Bone marrow (tissue), 2 donors: ENCODE data around the gene AK2.
"Not testable (repeated sequence)": the region's sequence is repeated elsewhere in the genome, so short reads cannot be mapped to it uniquely, and the experiment has no call there.

Experiments used
- DNase-seq, 2 donors: peaks; one replicate each; lab custom pipeline; 2025; lab: John Stamatoyannopoulos, UW

AK2 gene

DNA sequence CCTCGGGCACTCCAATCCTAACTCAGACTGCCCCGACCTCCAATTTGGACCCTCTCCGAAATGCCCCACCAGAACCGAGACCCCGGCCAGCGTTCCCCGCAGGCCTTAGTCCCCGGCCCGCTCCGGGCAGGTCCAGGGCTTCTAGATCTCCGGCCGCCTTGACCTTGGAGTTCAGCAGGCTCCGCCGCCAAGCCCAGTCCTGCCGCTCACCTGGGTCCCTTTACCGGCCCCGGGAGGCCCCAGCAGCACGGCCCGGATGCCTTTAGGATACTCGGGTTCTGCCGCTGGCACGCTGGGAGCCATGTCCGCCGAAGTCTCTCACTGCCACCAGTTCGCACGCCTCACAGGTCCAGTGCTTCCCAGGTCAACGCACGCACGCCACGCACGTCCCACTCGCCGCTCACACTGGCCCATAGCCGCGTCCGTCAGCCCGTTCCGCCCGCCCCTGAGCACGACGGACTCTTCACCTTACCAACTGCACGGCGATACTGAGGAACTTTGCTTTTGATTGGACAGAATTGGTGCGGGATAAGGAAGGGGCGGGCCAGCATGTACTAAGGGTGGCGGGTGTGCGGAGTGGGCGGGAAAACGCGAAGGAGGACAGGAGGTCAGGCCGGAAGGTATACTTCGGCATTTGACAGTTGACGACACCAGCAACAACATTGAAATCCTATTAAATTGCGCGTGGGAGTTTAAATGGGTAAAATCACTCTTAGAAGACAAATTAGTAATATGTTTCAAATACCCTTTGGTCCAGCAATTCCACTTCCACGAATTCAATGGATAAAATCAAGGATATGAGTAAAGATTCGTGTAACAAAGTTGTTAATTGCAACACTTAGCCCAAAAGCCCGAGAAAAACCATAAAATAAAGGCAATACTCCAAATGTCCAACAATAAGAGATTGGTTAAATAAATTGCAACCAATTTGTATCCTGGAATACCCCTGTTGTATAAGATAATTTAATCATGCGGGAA, at the start of gene AK2:
Gene AK2, minus strand, starts transcription at position 358 of the 978 bp plus-strand sequence. Its CDS starts 55 bp downstream, at position 303.
- peak; percentile 66 to 99 for DNase-seq

- DNase-seq: peak; percentile 13 to 26
Observed at GRCh38 chr1:33086384-33086850, 49.7 kb upstream of the AK2 start.

- DNase-seq: no peak
Observed at GRCh38 chr1:33085332-33085731, 48.6 kb upstream of the AK2 start.

GRCh38 chr1:33082575-33083108, 46.0 kb upstream of the AK2 start:
- no peak for DNase-seq

DNA sequence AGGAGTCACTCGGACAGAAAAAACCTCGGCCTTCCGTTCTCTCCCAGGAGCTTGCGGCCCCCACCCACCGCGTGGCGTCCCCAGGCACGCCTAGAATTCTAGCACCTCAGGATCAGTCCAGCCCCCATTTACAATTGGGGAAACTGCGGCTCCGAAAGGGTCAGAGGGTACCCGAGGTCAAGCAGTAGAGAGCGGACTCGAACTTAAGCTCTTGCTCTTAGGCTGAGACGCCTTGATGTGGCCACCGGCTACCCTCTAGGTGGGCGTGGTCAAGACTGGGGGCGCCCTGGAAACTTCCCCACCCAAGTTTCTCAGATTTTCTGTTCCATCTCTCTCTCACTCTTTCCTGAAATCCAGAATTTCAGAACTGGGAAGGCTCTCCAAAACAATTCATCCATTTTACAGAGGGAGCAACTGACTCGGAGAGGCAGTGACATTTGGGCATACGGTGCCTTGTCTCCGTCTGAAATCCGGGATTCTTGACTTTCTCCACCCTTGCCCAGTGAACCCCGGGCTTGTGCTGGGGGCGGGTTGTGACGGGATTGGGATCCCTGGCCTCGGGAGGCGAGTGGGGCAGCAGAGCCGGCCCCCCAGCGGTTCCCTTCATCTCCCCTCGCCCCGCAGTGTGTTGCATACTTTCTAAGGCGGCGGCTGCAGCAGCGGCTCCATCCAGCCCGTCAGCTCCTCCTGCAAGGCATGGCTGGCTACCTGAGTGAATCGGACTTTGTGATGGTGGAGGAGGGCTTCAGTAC, 45.0 kb upstream of the AK2 start:
- no peak for DNase-seq

GRCh38 chr1:33080885-33081553, 44.3 kb upstream of the AK2 start, which contains the start of gene AZIN2:
Gene AZIN2 (plus strand): TSS chr1:33081153. CDS start chr1:33082250, 1,097 bp downstream.
- DNase-seq: peak in 1 of 2 donors; percentile 79

- DNase-seq: no peak
Observed at GRCh38 chr1:33080373-33080772, 43.7 kb upstream of the AK2 start.

- no peak for DNase-seq
Observed at GRCh38 chr1:33078030-33078591, 41.4 kb upstream of the AK2 start.

GRCh38 chr1:33074193-33074945, 37.7 kb upstream of the AK2 start:
- no peak for DNase-seq

- DNase-seq: no peak
Observed at GRCh38 chr1:33072707-33073106, 36.0 kb upstream of the AK2 start.

DNA sequence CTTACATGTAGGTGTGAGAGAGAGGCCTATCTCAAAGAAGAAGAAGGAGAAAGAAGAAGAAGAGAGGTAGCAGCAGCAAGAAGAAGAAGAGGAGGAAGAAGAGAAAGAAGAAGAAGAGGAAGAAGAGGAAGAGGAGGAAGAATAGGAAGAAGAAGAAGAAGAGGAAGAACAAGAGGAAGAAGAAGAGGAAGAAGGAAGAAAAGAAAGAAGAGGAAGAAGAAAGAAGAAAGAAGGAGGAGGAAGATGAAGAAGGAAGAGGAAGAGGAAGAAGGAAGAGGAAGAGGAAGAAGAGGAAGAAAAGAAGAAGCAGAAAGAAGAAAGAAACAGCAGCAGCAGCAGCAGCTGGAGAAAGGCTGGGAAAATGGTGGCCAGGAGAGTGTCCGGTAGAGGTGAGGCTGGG, 33.9 kb upstream of the AK2 start:
- DNase-seq: no peak

DNA sequence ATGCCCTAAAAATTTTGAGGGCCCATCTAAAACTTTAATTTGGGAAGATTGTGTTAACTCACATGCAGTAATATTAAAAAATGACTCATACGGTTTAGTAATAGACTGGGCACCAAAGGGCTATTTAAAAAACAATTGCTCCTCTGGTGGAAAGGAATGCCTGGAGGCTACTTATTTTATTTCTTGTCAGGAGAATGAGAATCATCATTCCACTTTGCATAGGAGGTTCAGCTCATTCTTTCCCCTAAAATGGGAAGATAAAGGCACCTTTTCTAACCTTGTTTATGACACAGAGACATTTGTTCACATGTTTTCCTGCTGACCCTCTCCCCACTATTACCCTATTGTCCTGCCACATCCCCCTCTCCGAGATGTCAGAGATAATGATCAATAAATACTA, 31.4 kb upstream of the AK2 start:
- not testable (repeated sequence) for DNase-seq

- DNase-seq: not testable (repeated sequence)
Observed at GRCh38 chr1:33066477-33066876, 29.8 kb upstream of the AK2 start.

DNA sequence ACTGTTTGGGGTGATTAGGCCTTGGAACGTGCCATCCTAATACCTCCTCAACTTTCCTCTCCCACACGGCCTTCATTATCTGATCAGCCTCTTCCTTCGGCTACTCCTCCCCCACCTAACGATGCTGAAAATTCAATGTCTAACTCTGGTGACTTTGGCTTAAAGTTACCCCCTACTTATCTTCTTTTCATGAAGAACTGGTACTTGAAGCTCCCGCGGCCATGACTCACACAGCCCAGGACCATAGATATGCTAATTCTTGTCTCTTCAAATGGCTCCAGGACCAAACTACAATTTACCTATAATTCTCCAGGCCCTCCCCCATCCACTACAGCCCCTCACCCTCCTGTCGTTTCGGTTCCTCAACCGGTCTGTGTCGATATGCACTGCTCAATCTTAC, 28.6 kb upstream of the AK2 start:
- no peak for DNase-seq

DNA sequence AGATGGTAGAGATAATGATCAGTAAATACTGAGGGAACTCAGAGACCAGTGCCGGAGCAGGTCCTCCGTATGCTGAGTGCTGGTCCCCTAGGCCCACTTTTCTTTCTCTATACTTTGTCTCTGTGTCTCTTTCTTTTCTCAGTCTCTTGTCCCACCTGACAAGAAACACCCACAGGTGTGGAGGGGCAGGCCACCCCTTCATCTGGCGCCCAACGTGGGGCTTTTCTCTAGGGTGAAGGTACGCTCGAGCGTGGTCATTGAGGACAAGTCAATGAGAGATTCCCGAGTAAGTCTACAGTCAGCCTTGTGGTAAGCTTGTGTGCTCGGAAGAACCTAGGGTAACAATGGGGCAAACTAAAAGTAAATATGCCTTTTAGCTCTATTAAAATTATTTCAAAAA, 27.6 kb upstream of the AK2 start:
- not testable (repeated sequence) for DNase-seq

- no peak for DNase-seq
Observed at GRCh38 chr1:33061834-33062233, 25.2 kb upstream of the AK2 start.

- no peak for DNase-seq
Observed at GRCh38 chr1:33060579-33061083, 23.9 kb upstream of the AK2 start.

GRCh38 chr1:33057095-33057494, 20.4 kb upstream of the AK2 start:
- no peak for DNase-seq

GRCh38 chr1:33056426-33056825, 19.7 kb upstream of the AK2 start:
- DNase-seq: no peak

- DNase-seq: peak in 1 of 2 donors; percentile 37
Observed at GRCh38 chr1:33055210-33056008, 18.7 kb upstream of the AK2 start.
